Memory B cell (primary cell): ENCODE data around the gene NR2E1.
A peak's percentile ranks its signal among the peaks of the same experiment; 100 is the strongest.

Source experiments
- ATAC-seq: fragments of 150-1000 bp; cut with Tn5 transposase; 2 replicates; pipeline ENCODE4 v1.10.0; 2021; ENCODE audit warnings: low read depth, mild to moderate bottlenecking, moderate library complexity
- DNase-seq, 2 donors: peaks; one replicate each; pipeline ENCODE4 v3.0.0; 2022; ENCODE audit warnings: low spot score in 2 of 2
- H3K27ac Mint-ChIP-seq: one replicate; pipeline ENCODE4 v1.8.0; 2022; ENCODE audit warnings: mild to moderate bottlenecking, moderate library complexity, mixed read lengths
- H3K27me3 Mint-ChIP-seq: one replicate; pipeline ENCODE4 v1.8.0; 2022; ENCODE audit warnings: mixed read lengths
- H3K36me3 Mint-ChIP-seq: one replicate; pipeline ENCODE4 v1.8.0; 2022; ENCODE audit warnings: mild to moderate bottlenecking, mixed read lengths
- H3K4me1 Mint-ChIP-seq: one replicate; pipeline ENCODE4 v1.8.0; 2022; ENCODE audit warnings: mixed read lengths
- H3K4me3 Mint-ChIP-seq: one replicate; pipeline ENCODE4 v1.8.0; 2022; ENCODE audit warnings: mild to moderate bottlenecking, moderate library complexity, mixed read lengths
- H3K9me3 Mint-ChIP-seq: one replicate; pipeline ENCODE4 v1.8.0; 2022; ENCODE audit warnings: mixed read lengths

Gene NR2E1

GRCh38 chr6:108165714-108166663 is at the start of gene NR2E1:
TSS of gene NR2E1 (plus strand) at chr6:108166022. CDS start at chr6:108166766, 744 bp downstream.
- ATAC-seq (no peak), DNase-seq (peak in 1 of 2 donors; percentile 32)
- H3K9me3 Mint-ChIP-seq, result peaks cover 2% of the 10 kb centered on the region
- H3K4me1 Mint-ChIP-seq, result peaks cover 24% of the 10 kb centered on the region
- H3K36me3 Mint-ChIP-seq, result no peaks in the 10 kb centered on the region
- H3K27ac Mint-ChIP-seq, result peak within 1 kb of the TSS; percentile 86
- H3K4me3 Mint-ChIP-seq, result no peak within 1 kb of the TSS
- peaks cover 36% of the 10 kb centered on the region for H3K27me3 Mint-ChIP-seq

DNA sequence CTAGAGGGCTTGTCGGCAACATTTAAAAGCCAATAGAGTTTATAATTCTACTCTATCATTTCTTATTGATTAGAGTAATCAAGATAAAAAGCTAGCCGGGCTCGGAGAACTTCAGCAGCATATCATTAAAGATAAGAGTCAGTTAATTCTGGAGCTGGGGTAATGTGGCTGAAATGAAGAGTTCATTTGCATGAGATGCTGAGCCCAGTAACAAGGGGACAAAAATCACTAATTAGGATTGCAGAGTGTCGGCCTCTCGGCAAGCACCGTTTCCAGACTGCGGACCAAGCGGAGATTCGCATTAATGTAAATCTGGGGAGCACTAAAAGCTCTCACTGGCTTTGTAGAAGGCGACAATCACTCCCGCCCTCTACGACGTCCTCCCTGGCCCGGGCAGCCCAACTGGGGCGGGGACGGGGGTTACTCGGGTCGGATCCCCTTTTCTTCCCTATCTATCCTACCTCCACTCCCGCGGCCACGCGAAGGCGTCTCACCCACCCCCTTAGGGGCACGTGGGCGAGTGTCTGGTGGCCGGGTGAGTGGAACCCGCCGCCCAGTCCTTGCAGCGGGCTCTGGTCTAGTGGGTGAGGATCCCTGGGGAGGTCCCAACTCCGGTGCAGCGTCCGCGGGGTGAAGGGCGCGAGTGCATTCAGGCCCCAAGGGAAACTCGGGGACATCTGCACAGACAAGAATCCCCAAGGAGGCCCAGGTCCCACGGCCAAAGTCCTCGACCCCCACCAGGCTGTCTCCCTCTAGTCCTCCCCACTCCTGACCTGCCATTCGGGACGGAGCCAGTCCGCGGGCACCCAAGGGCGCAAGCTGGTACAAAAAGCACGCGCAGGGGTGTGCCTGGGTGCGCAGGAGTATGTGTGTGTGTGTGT is 49.0 kb upstream of the NR2E1 start:
- Mint-ChIP-seq H3K4me3 (peak overlapping the region; percentile 84), H3K4me1 (peaks cover 39% of the 10 kb centered on the region), H3K27me3 (peaks cover 40% of the 10 kb centered on the region), H3K9me3 (no peaks in the 10 kb centered on the region), H3K27ac (peak overlapping the region; percentile 6), H3K36me3 (peaks cover 2% of the 10 kb centered on the region)
- no peak for ATAC-seq
- DNase-seq, result peak; percentile 18 to 49

DNA sequence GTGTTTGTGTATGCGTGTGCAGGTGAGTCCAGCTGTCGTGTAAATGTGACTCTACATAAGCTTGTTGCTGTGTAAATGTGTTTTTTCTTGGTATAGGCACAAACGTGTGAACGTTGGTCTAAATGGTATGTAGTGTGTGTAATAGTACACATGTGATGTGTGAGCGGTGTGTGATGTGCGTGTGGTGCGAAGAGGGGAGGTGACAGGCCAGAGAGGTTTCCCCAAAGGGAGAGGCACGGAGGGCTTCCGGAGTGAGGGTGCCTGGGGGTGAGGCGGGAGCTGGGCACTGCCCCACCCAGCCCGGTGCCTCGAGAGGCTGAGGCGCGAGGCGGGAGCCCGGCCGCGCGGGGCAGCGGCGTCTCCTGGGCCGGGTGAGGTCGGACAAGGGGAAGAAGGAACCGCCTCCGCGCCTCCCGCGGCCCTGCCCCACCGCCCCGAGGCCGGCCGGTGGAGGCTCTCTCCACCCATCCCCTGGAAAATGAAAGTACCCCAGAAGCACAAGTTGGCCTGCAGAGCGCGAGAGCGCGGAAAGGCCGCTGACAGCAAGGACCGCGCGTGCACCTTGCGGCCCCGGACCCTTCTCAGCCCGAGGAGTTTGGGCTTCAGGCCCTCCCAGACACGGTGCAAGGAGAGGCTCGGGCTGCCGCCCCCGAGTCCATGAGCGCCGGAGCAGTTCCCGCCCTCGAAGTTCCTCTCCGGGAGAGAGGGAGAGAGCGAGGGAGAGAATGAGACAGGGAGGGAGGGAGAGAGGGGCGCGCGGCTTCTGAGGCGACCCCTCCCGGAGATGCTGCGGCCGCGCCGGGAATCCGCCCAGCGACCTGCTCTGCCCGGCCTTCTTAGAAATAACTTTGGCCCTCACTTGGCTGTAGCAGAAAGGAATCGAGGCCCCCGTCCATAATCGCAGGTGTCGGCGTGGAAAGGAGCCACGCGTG is 48.1 kb upstream of the NR2E1 start:
- Mint-ChIP-seq H3K4me3 (peak overlapping the region; percentile 84), H3K4me1 (peaks cover 39% of the 10 kb centered on the region)
- DNase-seq, result peak; percentile 38 to 48

GRCh38 chr6:108118359-108118724 is 47.5 kb upstream of the NR2E1 start:
- peak overlapping the region; percentile 84 for H3K4me3 Mint-ChIP-seq
- H3K36me3 Mint-ChIP-seq, result peaks cover 2% of the 10 kb centered on the region
- DNase-seq (no peak), ATAC-seq (peak; percentile 19)
- no peaks in the 10 kb centered on the region for H3K9me3 Mint-ChIP-seq
- peaks cover 38% of the 10 kb centered on the region for H3K4me1 Mint-ChIP-seq
- no peak overlapping the region for H3K27ac Mint-ChIP-seq
- peaks cover 35% of the 10 kb centered on the region for H3K27me3 Mint-ChIP-seq

More for the DNA sequence above, 48.1 kb upstream of the NR2E1 start:
- Mint-ChIP-seq H3K36me3 (peaks cover 2% of the 10 kb centered on the region), H3K27ac (peak overlapping the region; percentile 6), H3K9me3 (no peaks in the 10 kb centered on the region), H3K27me3 (peaks cover 39% of the 10 kb centered on the region)
- peak; percentile 50 for ATAC-seq

DNA sequence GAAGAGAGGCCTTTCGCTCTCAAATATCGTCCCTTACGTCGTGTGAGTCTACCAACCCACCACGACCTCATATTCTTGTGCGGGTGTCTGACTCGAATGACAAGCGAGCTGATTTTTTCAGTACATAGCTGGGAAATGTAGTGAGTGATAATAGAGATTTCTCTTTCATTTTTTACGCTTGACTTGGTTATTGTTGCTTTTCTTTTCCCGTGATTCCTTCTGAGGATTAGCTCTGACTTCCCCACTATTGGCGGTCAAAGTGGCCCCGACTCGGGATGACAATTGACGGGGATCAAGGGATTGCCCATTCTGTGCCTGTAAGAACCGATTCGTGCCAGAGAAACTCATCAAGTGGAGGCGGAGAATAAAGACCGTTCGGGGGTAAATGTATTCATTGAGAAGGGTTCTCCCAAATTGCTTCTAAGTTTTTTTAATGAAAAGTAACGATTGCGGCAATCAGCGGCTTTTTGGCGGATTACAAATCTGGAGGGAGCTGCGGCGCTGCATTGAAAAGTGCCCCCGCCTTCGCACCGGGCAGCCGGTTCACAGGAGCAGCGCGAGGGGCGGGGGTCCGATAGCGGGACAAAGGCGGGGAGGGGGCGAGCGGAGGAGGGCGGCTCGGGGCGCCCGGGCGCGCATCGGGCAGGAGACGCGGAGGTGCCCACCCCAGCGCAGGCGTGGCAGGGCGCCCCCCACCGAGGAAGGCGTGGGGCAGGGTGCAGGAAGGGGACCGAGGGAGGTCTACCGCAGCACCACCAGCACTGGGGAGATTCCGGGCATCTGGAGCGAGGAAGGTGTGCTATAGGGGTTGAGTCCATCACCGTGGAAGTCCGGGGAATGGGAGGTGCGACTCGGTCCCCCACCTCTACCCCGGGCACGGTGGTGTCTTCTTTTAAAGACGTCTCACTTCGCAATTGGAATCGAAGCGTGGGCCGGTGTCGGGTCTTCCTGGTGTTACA is 46.7 kb upstream of the NR2E1 start:
- Mint-ChIP-seq H3K4me3 (peak overlapping the region; percentile 89), H3K27ac (no peak overlapping the region), H3K9me3 (no peaks in the 10 kb centered on the region), H3K36me3 (peaks cover 2% of the 10 kb centered on the region), H3K4me1 (peaks cover 32% of the 10 kb centered on the region), H3K27me3 (peaks cover 31% of the 10 kb centered on the region)
- DNase-seq, result no peak
- ATAC-seq, result peak; percentile 13

GRCh38 chr6:108119769-108120141 is 46.1 kb upstream of the NR2E1 start:
- peaks cover 2% of the 10 kb centered on the region for H3K36me3 Mint-ChIP-seq
- H3K27me3 Mint-ChIP-seq, result peaks cover 28% of the 10 kb centered on the region
- peaks cover 28% of the 10 kb centered on the region for H3K4me1 Mint-ChIP-seq
- DNase-seq, result no peak
- no peaks in the 10 kb centered on the region for H3K9me3 Mint-ChIP-seq
- ATAC-seq, result no peak
- peak overlapping the region; percentile 89 for H3K4me3 Mint-ChIP-seq
- H3K27ac Mint-ChIP-seq, result no peak overlapping the region

DNA sequence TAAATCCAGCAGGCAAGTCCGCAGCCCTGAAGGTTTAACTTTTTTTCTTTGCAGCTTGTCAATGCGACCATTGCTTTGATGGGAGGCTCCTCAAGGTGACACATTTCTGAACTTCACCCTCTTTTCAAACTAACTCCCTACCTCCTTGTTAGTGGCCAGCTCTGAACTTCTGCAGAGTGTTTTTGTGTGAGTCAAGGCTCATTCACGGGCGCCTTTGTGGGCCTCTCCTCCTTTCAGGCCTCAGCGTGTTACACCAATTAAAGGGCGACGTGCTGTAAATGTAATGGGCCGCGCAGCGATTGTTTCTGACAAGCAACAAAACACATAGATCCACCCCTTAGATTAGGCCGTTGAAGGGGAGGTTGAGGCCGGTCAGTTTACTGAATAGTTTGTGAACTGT is 45.5 kb upstream of the NR2E1 start:
- Mint-ChIP-seq H3K27me3 (peaks cover 24% of the 10 kb centered on the region), H3K9me3 (no peaks in the 10 kb centered on the region), H3K4me1 (peaks cover 24% of the 10 kb centered on the region), H3K36me3 (peaks cover 2% of the 10 kb centered on the region), H3K4me3 (no peak overlapping the region), H3K27ac (no peak overlapping the region)
- no peak for ATAC-seq
- no peak for DNase-seq

DNA sequence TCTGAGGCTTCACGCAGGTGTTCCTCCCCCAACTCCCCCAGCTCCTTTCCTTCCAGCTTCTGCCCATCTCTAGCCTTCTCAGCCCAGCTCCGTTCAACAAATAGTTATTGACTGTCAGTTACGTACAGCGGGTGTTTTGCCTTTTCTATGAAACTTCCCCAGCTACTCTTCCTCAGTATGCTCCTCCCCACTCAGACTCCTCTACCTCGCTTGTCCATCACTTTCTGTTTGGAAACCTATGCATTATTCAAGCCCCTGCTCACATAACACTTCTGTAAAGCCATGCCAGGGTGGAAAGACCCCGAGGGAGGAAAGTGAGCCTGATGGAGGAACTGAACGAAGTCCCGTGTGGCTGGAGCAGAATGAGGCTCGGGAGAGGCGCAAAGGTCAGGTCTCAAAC is 44.2 kb upstream of the NR2E1 start:
- Mint-ChIP-seq H3K4me1 (peaks cover 17% of the 10 kb centered on the region), H3K9me3 (no peaks in the 10 kb centered on the region), H3K36me3 (peaks cover 2% of the 10 kb centered on the region), H3K27ac (no peak overlapping the region), H3K4me3 (no peak overlapping the region), H3K27me3 (peaks cover 21% of the 10 kb centered on the region)
- no peak for ATAC-seq
- DNase-seq, result no peak

DNA sequence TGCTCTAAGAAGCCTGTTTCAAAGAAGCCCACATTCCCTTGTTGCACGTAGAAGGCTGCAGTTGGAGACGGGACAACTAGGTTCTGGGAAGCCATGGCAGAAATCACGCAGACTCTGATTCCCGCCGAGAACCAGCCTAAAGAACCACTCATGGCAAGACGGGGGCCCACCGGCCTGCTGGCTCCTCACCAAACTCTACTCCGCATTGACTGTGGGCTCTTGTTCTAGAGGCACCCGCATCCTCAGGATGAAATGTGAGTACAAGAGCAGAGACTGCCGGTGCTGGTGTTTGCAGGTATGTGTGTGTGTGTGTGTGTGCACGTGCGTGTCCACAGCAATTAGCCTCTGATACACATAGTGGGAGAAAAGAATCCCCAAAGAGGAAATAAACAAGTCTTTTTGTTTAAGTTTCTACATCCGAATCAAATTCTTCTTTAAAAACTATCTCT is 42.3 kb upstream of the NR2E1 start:
- Mint-ChIP-seq H3K9me3 (no peaks in the 10 kb centered on the region), H3K27me3 (peaks cover 22% of the 10 kb centered on the region), H3K27ac (no peak overlapping the region), H3K4me1 (peaks cover 9% of the 10 kb centered on the region), H3K4me3 (no peak overlapping the region), H3K36me3 (no peaks in the 10 kb centered on the region)
- no peak for DNase-seq
- no peak for ATAC-seq

DNA sequence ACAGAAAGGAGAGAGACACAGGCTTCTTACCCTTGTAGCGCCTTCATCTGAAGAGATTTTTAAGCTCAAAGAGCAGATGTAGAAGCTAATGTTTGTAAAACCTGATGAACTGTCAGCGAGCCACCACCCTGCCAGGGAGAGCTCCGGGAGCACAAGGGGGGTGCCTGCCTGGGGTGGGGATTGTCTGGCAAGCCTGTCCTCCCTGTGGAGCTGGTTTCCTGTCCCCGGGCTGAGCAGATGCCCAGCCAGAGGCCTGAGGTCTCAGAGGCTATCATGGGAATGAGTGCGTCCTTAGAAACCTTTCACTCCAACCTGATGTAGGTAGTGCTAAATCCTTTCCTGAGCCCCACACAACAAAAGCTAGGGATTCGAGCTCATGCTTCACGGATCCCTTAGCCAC is 41.9 kb upstream of the NR2E1 start:
- H3K27me3 Mint-ChIP-seq, result peaks cover 21% of the 10 kb centered on the region
- H3K4me1 Mint-ChIP-seq, result peaks cover 8% of the 10 kb centered on the region
- no peak for DNase-seq
- no peak overlapping the region for H3K27ac Mint-ChIP-seq
- no peaks in the 10 kb centered on the region for H3K36me3 Mint-ChIP-seq
- no peak for ATAC-seq
- no peak overlapping the region for H3K4me3 Mint-ChIP-seq
- no peaks in the 10 kb centered on the region for H3K9me3 Mint-ChIP-seq

- no peak for ATAC-seq
- no peak for DNase-seq
- Mint-ChIP-seq H3K27ac (no peak overlapping the region), H3K4me3 (no peak overlapping the region), H3K27me3 (peaks cover 20% of the 10 kb centered on the region), H3K4me1 (no peaks in the 10 kb centered on the region), H3K9me3 (no peaks in the 10 kb centered on the region), H3K36me3 (no peaks in the 10 kb centered on the region)
Observed at GRCh38 chr6:108127056-108127455, 38.8 kb upstream of the NR2E1 start.

- H3K27me3 Mint-ChIP-seq, result peaks cover 24% of the 10 kb centered on the region
- no peak for ATAC-seq
- DNase-seq, result no peak
- H3K4me1 Mint-ChIP-seq, result no peaks in the 10 kb centered on the region
- no peak overlapping the region for H3K27ac Mint-ChIP-seq
- H3K4me3 Mint-ChIP-seq, result no peak overlapping the region
- H3K36me3 Mint-ChIP-seq, result no peaks in the 10 kb centered on the region
- no peaks in the 10 kb centered on the region for H3K9me3 Mint-ChIP-seq
Observed at GRCh38 chr6:108127826-108128225, 38.0 kb upstream of the NR2E1 start.
